Activated CD8-positive, alpha-beta memory T cell treated with anti-CD3 and anti-CD28 coated beads, Interleukin-2, amount 50 U/mL, for 48 hours (primary cell): ENCODE measurements around the gene PRODH2.

Experiments used
- DNase-seq: peaks from one replicate; pipeline ENCODE4 v3.0.0-alpha.2; 2020

Gene PRODH2, protein sequence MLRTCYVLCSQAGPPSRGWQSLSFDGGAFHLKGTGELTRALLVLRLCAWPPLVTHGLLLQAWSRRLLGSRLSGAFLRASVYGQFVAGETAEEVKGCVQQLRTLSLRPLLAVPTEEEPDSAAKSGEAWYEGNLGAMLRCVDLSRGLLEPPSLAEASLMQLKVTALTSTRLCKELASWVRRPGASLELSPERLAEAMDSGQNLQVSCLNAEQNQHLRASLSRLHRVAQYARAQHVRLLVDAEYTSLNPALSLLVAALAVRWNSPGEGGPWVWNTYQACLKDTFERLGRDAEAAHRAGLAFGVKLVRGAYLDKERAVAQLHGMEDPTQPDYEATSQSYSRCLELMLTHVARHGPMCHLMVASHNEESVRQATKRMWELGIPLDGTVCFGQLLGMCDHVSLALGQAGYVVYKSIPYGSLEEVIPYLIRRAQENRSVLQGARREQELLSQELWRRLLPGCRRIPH

DNA sequence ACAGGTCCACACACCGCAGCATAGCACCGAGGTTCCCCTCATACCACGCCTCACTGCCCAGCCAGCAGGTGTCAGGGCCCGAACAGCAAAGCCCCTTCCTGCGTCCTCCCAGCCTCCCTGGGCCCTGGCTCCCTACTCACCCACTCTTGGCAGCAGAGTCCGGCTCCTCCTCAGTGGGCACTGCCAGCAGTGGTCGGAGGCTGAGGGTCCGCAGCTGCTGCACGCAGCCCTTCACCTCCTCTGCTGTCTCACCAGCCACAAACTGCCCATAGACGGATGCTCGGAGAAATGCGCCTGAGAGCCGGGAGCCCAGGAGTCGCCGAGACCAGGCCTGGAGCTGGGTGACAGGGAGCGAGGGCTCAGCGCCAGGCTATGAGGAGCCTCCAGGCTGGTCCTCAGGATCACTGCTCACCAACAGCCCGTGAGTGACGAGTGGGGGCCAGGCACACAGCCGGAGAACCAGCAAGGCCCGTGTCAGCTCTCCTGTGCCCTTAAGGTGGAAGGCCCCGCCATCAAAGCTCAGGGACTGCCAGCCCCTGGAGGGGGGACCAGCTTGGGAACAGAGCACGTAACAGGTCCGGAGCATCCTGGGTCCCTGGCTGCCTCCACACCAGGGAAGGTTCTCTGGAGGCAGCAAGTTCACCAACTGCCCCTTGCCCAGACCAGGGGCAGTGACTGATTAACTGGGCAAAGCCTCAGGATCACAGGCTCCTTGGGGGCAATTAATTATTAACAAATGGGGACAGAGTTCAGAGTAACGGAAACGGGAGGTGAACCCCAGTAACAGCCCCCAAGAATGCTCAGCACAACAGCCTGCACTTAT is at the start of gene PRODH2:
Gene PRODH2 (minus strand): TSS at position 626 of the 823 bp plus-strand sequence. CDS start 40 bp downstream, at position 586.
- DNase-seq, result no peak

DNA sequence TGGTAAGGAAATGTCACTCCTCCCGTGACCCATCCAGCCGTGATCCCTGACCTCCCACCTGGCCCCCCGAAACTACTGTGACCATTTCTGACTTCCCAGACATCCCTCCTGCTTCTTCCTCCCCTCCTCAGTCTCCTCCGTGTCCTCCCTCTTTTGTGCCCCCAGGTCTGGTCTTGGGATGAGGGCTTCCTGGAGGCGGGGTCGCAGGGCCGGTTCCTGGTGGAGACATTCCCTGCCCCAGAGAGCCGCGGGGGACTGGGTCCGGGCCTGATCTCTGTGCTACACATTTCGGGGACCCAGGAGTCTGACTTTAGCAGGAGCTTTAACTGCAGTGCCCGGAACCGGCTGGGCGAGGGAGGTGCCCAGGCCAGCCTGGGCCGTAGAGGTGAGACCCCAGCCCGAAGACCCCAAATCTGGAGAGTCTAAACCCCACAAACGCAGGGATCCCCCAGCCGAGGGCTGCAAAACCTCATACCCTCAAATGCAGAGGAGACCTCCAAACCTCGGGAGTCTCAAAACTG is 49.1 kb upstream of the PRODH2 start:
- no peak for DNase-seq

DNA sequence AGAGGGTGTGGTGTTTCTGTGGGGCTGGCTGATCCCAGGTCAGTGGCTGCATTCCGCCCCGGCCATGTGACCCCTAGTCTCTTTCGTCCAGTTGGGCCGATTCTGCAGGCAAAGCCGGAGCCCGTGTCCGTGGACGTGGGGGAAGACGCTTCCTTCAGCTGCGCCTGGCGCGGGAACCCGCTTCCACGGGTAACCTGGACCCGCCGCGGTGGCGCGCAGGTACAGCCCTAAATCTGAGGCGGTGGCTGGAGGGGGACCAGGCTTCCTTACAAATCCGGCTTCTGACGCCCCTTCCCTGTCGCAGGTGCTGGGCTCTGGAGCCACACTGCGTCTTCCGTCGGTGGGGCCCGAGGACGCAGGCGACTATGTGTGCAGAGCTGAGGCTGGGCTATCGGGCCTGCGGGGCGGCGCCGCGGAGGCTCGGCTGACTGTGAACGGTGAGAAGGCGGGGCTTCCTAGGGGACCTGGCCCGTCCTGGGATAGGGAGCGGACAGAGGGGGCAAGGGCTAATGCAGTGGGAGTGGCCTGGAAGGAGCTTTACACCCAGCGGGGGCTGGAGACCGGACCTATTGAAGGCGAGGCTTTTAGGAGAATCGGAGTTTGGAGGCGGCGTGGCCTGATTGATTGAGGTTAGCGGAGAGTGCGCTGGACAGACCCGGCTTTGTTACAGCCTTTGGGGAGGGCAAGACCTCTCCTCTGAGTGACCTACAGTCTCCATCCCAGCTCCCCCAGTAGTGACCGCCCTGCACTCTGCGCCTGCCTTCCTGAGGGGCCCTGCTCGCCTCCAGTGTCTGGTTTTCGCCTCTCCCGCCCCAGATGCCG is 48.4 kb upstream of the PRODH2 start:
- DNase-seq, result no peak

DNA sequence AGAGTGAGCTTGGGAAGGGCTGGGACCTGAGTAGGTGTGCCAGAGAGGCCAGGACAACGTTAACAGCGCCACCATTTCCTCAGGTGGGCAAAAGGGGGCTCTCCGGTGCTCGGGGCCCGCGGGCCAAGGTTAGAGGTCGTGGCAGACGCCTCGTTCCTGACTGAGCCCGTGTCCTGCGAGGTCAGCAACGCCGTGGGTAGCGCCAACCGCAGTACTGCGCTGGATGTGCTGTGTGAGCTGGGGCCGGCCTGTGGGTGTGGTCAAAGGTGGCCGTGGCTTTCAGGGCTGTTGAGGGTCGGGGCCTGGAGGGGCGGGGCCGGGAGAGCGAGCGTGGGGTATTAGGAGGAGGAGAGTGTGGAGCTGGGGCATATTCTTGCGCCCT is 47.8 kb upstream of the PRODH2 start:
- no peak for DNase-seq

DNA sequence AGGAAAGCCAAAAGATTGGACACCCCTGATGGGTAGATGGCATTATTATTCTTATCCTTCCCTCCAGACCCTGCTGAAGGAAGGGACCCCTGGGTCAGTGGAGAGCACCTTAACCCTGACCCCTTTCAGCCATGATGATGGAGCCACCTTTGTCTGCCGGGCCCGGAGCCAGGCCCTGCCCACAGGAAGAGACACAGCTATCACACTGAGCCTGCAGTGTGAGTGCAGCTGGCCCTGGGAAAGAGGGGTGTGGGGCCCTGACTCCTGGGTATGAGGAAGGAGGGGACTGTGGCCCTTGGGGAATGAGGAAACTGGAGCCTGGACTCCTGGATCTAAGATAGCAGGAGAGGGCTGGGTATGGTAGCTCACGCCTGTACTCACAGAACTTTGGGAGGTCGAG is 46.8 kb upstream of the PRODH2 start:
- no peak for DNase-seq

DNA sequence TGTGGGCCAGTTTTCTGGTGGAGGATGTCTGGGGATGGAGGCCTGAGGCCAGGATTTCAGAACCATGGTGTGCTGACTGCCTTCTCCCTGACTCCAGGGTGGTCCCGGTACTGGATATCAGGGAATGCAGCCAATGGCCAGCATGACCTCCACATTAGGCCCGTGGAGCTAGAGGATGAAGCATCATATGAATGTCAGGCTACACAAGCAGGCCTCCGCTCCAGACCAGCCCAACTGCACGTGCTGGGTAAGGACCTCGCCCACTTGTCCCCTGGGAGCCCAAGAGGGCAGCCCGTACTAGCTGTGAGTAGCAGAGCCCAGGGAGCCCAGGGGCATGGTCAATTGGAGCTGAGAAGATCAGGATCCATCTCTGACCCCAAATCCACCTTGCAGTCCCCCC is 45.7 kb upstream of the PRODH2 start:
- no peak for DNase-seq

DNA sequence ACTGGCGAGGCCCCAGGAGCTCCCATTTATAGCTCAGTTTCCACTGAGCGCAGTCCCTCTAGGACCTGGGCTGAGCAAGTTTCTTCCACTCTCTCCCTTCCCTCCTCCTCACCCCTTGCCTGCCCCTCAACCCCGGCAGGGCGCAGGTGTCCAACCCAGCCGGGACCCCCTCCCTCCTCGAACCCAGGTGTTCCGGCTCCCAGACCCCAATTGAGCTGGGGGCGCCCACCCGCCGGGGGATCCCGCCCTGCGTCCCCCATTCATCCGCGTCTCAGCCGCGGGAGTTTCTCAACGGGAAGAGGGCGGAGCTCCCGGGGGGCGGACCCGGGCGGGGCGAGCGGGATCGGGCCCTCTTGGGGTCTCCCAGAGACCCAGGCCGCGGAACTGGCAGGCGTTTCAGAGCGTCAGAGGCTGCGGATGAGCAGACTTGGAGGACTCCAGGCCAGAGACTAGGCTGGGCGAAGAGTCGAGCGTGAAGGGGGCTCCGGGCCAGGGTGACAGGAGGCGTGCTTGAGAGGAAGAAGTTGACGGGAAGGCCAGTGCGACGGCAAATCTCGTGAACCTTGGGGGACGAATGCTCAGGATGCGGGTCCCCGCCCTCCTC is 44.0 kb upstream of the PRODH2 start, which contains the start of gene KIRREL2:
Gene KIRREL2 (plus strand): TSS at position 366 of the 604 bp plus-strand sequence. CDS start 209 bp downstream, at position 575.
- peak; percentile 75 for DNase-seq

DNA sequence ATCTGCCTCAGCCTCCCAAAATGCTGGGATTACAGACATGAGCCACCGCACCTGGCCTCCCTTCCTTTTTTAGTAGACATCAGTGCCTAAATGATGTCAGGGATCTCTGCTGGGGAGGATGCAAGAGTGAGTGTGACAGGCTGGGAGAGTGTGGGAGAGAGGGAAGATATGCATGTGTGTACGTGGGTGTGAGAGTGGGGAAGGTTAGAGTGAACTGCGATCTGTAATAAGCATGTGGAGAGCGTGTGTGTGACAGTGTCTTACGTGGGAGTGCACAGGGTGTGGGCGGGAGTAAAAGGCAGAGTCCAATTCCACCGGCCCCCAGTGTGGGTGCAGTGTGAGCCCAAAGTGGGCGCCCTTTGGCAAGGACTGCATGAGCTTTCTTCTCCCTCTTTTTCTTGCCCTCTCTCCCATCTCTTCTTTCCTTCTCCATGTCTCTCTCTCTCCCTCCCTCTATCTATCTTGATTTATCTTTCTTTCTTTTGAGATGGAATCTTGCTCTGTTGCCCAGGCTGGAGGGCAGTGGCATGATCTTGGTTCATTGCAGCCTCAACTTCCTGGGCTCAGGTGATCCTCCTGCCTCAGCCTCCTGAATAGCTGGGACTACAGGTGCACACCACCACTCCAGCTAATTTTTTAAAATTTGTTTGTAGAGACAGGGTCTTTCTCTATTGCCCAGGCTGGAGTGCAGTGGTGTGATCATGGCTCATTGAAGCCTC is 40.6 kb upstream of the PRODH2 start:
- no peak for DNase-seq

DNA sequence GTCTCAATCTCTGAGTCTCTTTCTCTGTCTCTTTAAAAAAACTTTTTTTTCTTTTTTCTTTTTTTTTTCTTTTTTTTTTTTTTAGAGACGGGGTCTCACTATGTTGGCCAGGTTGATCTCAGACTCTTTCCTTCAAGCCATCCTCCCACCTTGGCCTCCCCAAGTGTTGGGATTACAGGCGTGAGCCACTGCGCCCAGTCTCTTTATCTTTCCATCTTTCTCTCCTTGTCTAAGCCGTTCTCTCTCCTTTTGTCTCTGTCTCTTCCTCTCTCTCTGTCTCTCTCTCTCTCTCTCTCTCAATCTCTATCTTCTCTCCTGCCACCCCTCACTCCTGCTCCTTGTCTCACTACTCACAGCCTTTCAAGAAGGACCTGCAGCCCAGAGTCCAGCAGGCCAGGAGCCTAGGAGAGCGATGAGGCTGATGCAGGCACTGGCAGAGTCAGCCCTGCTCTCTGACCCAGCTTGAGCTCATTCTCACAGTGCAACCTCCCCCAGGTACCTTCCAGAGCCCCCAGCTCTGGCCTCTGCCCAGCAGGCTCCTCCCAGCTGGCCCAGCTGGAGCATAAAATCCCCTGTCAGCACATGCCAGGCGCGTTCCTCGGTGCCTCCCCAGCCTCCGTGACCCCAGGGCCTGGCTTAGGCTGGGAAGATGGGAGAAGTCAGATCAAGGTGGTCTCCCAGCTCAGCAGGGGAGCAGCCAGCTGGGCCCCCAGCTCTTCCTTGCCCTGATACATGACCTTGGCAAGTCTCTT is 39.6 kb upstream of the PRODH2 start, which contains the start of gene NPHS1:
Gene NPHS1 (minus strand): TSS at position 476 of the 752 bp plus-strand sequence. CDS start 667 bp downstream, outside the sequence.
- DNase-seq, result no peak

DNA sequence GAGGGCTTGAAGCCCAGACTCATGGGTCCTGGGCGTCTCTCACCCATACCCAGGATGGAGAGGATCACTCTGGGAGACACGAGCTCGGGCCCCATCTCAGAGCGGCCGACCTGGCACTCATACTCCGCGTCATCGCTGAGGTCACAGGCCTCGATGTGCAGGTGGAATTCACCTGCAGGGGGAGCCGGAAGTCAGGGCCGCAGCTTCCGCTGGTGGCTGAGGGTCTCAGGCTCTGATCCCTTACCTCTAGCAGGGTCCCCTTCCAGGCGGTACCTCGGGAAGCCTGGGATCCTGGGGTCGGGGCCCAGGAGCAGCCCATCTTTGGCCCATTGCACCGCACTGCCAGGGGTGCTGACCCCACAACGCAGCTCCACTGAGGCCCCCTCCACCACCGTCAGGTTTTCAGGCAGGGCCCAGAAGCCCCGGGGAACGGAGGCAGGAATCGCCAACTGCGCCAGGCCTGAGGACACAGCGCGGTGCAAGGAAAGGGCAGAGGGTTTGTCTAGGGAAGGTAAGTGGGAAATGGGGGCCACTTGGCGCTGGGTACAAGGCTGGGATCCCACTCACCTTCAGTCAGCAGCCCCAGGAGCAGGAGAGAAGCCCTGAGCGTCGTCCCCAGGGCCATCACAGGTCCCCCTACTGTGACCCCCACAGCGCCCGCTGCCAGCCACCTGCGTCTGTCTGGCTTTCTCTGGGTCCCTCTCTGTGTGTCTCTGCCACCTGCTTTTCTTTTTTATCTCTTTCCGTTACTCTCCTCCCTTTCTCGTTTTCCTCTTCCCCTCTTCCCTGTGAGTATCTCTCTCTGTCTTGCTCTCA is 38.8 kb upstream of the PRODH2 start:
- DNase-seq, result no peak

DNA sequence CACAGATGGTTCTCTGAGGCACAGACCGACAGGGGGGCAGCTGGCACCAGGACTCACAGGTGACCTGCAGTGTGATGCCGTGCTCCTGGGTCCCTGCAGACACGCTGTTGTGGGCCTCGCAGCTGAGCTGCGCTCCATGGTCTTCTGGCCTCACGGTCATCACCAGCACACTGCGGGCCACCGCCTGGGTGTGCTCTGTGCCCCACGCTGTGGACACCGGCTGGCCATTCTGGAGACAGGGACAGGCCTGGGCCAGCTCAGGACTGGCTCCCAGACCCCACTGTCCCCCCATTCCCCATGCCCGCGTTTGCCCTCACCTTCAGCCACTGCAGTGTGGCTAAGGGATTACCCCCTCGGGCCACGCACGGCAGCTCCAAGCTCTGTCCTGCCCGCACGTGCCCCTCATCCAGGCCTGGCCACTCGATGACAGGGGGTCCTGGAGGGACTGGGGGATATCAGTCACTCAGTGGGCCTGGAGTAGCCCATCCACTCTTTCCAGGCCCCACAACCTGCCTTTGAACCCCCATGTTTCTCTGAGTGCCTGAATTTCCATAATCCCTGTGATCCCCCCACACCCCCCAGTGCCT is 36.4 kb upstream of the PRODH2 start:
- no peak for DNase-seq

DNA sequence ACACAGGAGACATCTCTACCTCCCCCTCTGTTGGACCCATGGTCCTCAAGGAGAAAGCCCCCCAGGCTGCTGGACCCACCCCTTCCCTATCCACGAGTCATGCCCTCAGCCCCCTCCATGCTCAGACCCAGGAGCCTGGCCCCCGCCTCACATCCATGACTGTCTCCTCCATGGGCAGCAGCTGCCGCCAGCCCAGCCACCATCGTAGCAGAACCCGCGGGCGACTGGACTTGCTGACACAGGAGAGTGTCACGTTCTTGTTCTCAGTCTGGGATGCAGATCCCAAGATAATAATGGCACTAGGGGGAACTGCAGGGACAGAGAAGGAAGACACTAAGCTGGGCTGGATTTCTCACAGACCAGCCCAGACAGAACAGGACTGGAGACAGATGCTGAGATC is 35.8 kb upstream of the PRODH2 start:
- DNase-seq, result no peak

DNA sequence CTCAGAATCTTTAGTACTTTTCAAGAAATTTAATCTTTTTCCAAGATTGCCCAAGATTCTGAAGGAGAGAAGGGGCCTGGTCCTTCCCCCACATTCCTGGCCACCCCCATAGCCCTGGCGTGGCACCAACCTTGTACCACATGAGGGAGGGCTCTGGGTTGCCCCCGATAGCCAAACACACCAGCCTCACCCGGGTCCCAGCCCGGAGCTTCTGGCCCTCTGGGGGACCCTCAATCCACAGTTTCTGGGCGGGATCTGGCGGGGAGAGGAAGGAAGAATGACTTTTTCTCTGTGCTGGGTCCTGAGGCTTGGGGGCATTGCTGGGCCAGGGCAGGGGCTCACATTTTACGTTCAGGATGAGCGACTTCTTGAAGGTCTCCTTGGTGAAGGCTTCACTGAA is 35.3 kb upstream of the PRODH2 start:
- DNase-seq, result no peak

DNA sequence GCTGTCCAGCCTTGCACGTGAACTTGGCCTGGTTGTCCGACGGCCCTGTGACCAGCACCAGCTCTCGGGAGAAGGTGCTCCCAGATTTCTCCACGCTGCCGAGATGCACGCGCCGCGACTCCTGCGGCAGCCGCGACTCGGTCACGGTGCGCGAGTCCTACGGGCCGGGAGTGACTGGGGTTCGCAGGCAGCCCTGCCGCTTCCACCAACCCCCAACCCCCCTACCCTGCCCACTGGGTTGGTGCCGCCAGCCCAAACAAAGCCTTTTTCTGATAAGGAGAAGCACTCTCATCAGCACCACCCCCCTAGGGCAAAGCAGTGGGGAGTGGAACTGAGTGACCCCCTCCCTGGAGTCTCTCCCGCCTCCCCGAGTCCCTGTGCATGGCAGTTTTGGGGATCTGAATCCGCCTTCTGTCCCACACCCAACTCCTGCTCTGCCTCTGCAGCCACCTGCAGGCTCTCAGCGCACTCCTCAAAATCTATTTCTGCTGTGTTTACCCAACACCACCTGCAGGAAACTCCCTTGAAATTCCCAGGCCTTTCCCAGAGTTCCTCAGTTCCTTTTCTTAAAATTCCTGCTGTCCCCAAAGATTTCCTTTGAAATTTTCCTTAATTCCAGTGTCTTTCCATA is 33.5 kb upstream of the PRODH2 start:
- no peak for DNase-seq

DNA sequence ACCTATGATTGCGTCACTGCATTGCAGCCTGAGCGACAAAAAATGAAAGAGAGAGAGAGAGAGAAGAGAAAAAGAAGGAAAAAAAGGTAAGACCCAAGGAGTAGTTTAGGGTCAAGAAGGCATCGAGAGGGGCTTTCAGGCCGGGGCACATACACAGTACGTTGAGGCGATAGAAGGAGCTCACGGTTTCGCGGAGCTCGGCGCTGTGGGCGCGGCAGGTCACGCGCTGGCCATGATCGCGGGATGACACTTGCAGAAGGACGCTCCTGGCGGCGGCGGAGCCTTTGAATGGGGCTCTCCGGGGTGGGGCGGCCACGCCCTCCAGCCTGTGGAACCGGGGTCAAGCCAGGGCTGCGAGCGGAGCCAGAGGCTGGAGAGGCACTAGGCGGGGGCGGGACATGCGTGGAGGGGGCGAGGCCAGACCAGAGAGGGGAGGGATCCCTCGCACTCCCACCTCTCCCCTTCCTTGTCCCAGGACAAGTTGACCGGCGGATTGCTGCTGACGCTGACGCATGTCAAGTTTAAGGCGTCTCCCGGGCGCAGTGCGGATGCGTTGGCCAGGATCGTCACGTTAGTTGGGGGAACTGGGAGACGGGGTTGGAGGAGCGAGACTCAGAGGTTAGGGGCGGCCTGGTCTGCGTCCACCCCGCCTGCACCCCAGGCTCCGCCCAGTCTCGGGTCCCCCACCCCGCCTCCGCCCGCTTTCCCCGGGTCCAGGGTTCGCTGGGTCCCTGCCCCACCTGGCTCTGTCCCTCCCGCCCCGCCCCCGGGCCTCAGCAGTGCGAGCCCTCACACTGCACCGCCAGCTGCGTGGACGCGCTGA is 32.8 kb upstream of the PRODH2 start:
- DNase-seq, result no peak

DNA sequence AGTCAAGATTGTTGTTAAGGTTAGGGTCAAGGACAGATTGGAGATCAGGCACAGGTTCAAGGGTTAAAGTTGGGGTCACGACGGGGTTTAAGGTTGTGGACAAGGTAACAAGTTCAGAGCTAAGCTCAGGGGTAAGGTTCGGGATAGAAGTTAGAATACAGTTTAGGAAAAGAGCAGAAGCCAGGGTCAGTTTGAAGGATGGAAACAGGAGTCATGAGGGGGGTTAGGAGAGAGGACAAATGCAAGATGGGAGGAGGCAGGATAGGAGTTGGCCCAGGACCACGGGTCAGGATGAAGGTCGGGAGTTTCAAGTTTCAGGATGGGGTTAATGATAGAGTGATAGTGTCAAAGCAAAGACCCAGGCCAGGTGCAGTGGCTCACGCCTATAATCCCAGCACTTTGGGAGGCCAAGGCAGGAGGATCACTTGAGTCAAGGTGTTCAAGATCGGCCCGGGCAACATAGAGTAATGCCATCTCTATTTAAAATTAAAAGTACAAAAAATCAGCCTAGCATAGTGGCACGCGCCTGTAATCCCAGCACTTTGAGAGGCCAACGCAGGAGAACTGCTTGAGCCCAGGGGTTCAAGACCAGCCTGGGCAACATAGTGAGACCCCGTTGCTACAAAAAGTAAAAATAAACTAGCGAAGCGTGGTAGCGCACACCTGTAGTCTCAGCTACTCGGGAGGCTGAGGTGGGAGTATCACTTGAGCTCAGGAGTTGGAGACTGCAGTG is 32.0 kb upstream of the PRODH2 start:
- no peak for DNase-seq
